HG02759 (cell line): ENCODE results near the gene MYO7B.
A peak's percentile ranks its signal among the peaks of the same experiment; 100 is the strongest.

Experiments used
- ATAC-seq: cut with Tn5 transposase; IDR thresholded peaks from one replicate; pipeline ENCODE4 v1.9.1; 2021; ENCODE audit warnings: mild to moderate bottlenecking, moderate library complexity; ENCODE audit not compliant: unreplicated experiment

MYO7B gene

GRCh38 chr2:127606625-127607398, 71.3 kb downstream of the MYO7B start:
- no peak for ATAC-seq

GRCh38 chr2:127607399-127607908, 72.0 kb downstream of the MYO7B start:
- ATAC-seq = no peak

- ATAC-seq = no peak
Observed at GRCh38 chr2:127608061-127609030, 72.9 kb downstream of the MYO7B start.

DNA sequence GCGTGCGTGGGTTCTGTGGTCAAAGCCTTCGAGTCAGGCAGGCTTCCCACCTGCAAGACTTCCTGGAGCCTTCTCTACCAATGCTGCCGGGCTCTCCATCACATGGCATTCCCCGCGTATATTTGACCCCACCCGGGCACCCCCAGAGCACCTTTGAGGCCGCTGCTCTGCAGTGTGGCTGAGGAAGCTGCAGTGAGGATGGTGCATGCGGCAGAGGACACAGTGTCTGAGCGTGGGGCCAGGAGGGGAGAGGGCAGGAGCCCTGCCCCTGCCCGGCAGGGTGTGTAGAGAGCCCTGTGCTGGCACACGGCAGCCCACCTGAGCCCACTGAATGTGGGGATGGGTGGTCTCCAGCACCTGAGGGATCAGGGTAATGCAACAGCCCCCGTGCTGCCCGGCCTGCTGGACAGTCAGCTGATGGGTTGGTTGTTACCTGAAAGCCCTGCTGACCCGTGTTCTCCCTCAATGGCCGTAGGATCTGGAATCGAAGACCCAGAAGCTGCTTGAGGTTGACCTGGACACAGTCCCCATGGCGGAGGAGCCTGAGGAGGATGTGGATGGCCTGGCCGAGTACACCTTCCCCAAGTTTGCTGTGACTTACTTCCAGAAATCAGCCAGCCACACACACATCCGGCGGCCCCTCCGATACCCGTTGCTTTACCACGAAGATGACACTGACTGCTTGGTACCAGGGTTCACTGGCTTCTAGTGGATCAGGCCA, 73.7 kb downstream of the MYO7B start:
- ATAC-seq = no peak

DNA sequence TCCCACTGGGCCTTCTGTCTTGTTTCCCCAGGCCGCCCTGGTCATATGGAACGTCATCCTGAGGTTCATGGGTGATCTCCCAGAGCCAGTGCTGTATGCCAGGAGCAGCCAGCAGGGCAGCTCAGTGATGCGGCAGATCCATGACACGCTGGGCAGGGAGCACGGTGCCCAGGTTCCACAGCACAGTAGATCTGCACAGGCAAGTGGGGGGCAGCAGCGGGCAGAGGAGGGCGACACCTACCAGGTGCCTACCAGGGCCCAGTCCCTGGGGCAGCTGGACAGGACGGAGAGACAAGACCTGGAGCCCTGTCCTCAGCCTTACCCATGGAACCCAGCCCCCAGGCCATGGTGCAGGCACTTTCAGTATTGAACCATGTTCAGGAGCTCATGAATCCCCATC, 74.3 kb downstream of the MYO7B start:
- ATAC-seq = no peak

DNA sequence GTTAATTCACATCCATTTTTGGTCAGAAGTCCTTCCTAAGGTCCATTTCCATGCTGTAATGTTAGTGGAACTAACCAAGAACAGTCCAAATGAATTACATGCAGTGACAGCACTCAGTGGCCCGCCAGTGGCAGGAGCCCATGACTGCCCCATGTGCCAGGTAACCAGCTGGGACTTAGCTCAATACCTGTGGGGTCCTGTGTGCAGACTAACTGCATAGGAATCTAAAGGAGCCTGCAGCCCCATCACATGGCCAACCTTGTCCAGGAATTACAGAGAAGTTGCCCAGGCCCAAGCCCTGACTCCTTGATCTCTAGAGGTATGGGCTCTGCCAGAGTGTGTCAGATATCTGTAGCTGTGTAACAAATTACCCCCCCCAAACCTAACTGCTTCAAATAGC, 75.1 kb downstream of the MYO7B start:
- no peak for ATAC-seq

DNA sequence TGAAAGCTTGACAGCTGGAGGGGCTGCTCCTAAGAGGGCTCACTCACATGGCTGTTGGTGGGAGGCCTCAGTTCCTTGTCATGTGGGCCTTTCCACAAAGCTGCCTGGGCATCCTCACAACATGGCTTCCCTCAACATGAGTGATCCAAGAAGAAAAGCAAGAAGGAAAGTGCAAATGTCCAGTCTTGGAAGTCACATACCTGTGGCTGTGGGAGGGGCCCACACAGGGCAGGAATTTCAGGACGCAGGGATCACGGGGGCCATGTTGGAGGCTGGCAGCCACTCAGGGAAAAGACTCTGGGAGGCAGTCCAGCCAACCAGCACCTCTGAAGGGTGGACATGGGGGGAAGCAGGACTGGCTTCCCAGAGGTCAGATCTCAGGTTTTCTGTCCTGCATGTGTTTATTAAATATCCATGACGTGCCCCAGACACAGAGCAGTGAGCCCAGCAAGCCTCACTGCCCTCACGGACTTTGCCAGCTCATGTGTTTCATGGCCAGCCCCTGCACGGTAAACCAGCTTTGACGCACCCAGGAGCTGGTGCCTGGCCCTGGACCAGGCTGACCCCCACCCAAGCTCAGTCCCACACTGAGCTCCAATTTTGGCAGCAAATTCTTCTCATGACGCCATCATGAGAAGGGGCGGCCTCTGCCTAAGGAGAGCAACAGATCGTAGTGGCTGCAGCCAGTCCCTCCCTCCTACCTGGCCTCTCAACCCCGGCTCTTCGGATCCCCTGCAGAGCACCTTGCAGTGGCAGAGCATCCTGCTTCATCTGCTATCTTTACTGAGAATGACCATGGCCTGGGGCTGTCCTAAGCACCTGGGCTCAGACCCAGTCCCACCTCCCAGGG, 75.8 kb downstream of the MYO7B start:
- ATAC-seq = no peak

DNA sequence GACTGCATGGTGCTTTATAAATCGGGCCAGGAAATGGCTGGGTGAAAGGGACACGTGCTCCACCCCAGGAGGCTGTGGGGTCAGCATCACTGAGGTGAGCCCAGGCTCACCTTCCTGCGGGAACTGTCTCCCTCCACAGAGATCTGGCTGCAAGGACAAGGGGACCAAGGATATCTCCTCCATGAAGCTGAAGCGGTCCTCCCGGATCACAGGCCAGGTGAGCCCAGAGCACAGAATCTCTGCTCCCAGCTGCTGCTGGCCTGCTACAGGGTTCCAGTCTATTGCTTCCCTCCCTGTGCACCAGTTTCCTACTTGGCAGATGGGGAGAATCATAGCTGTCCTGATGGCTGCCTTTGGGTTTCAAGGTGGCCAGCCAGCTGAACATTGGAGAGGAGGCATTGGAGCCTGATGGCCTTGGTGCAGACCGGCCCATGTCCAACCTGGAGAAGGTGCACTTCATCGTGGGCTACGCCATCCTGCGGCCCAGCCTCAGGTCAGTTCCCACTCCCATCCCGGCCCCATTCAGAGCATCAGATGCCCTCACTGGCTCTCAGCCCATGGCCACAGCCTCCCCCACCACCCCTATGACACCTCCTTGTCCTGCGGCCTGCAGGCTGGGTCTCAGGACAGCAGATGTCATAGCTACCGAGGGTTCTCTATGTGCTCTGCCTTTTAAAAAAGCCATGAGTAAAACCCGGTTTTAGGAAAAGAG, 76.8 kb downstream of the MYO7B start:
- ATAC-seq = no peak

- no peak for ATAC-seq
Observed at GRCh38 chr2:127614246-127614645, 78.8 kb downstream of the MYO7B start.

GRCh38 chr2:127614731-127615130, 79.2 kb downstream of the MYO7B start:
- ATAC-seq = no peak

DNA sequence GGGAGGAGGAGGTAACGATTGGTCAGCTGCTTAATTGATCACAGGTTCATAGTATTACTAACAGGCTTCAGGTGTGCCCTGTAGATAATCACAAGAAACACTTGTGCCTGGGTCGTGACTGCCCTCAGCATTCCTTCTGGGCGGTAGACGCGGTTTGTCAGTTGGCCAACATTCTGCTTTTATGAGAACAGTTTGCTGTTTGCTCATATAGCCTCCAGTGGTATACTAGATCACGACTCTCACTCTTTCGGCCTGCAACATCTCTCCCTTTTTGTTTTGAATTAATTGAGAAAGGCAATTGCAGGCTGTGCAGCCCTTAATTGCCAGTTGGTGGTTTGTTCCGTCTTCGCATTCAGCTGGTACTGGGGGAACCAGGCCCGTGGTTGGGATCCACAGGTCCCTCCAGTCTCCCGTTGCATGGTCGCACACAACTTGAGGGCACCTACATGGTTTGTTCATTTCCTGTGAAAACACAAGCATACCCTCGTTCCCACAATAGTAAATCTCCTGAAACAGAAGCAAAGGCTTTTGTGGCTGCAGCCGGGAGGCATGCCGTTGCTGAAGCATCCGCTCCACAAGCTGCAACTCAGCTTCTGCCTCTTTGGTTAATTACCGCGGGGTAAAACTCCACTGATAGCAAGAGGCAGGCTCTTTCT, 80.2 kb downstream of the MYO7B start:
- ATAC-seq = no peak

DNA sequence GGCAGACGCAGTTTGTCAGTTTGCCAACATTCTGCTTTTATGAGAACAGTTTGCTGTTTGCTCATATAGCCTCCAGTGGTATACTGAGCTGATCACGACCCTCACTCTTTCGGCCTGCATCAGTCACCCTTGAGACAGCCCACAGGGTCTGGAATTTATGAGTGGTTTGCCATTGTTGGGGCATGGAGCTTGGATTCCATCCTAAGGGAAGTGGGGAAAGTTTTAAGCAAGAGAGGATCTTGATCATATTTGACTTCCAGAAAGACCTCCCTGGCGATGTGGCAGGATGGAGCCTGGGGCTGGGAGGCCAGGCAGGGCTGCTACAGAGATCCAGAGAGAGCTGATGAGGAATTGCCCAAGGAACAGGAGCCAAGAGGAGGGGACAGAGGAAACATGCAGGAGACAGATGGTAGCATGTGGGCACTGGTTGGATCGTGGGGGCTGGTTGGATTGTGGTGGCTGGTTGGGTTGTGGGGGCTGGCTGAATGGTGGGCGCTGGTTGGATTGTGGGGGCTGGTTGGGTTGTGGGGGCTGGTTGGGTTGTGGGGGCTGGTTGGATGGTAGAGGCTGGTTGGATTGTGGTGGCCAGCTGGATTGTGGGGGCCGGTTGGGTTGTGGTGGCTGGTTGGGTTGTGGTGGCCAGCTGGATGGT, 83.2 kb downstream of the MYO7B start:
- no peak for ATAC-seq

DNA sequence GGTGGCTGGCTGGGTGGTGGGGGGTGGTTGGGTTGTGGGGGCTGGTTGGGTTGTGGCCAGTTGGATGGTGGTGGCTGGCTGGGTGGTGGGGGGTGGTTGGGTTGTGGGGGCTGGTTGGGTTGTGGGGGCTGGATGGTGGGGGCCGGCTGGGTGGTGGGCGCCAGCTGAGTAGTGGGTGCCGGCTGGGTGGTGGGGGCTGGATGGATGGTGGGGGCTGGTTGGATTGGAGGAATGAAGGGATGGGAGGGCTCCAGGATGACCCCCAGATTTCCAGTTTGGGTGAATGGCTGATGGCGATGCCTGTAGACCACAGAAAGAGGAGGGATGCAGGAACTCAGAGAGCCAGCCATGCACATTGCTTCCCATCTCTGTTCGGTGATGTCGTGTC, 83.7 kb downstream of the MYO7B start:
- no peak for ATAC-seq

- peak; percentile 55 for ATAC-seq
Observed at GRCh38 chr2:127619877-127620705, 84.6 kb downstream of the MYO7B start.

DNA sequence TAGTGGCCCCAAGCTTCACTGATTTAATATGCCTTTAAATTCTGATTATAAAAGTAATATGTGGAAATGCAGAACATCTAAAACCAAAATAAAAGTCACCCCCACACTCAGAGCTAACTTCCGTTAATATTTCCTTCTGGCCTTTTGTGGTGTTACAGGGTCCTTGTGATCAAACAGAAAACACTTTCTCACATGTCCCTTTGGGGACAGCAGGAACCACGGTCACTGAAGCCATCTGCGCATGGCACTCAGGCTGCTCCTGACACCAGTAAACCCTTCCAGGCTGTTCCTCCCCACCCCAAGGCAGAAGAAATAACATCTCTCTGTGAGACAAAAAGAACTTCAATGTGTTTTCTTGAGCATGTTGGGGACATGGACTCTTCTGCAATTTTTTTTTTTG, 85.4 kb downstream of the MYO7B start:
- no peak for ATAC-seq

DNA sequence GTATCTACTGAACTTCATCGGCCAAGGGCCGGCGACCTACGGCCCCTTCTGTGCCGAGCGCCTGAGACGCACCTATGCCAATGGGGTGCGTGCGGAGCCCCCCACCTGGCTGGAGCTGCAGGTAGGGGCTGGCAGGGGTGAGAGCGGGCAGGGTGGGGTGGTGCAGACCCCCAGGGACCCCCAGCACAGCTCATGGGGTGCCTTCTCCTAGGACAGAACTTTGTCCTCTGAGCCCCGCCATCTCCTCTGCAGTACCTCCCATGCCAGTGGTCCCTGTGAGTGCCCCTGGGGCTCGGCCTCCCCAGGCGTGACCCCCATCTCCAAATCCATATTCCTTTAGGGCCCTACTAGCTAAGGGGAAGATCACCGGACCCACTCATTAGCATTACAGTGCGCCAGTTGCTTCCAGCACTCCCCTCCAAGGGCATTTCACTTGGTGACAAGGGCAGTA, 86.5 kb downstream of the MYO7B start:
- no peak for ATAC-seq

GRCh38 chr2:127622561-127623387, 87.3 kb downstream of the MYO7B start:
- ATAC-seq = no peak
